ENCODE data around the gene SASH1. TPM values are rescaled to one million over a fixed set of nuclear protein-coding genes. Genes with fewer than 3 reads are reported as not detected.
"Not testable (repeated sequence)": the region's sequence is repeated elsewhere in the genome, so short reads cannot be mapped to it uniquely, and the experiment has no call there.

The SASH1 gene
- total RNA-seq, 1 donor from 2014 or later, result 118 TPM

DNA sequence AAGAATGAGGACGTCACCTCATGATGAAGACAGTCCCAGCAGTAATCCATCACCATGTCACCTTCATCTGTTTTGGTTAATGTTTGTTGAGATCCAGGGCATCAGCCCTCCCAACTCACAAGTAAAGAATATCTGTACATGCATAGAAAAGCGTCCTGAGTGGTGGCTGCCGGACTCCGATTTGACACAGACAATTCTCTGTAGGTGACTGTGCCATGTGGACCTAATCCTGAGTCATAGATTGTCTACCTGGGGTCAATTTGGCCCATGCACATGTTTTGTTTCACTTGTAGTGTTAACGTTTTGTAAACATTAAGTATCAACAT, 235.8 kb downstream of the SASH1 start:
- intact Hi-C loops (cut with DNase I), result loop anchor here (5.0 to 10.0 kb wide), 2 partner anchors 386 to 434 kb away; no protein-coding TSS in a partner anchor
- no peak for DNase-seq (ENCODE audit: low spot score)
- no peak for ATAC-seq

DNA sequence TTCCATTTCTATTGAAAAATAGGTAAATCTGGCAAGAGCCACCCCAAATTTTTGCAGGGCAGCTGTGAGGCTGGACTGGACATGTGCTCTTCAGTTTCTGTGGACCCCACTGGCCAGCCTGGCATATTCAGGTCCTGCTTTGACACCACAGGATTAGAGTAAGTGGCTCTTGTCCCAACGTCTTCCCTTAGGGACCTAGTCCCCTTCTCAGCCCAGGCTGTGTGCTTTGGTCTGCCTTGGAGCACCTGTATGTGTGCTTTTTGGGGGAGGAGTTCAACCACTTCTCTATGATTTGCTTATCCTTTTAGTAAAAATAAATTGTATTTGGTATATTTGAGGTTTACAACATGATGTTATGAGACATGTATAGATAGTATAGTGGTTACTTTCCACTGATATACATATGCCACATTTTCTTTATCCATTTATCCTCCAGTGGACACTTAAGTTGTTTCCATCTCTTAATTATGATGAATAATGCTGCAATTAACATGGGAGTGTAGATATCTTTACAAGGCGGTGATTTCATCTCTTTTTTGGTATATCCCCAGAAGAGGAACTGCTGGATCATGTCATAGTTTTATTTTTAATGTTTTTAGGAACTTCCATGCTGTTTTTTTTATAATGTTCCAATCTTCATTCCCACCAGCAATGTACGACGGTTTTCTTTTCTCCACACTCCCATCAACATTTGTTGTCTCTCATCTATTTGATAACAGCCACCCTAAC, 236.4 kb downstream of the SASH1 start:
- peak; percentile 13 for ATAC-seq
- intact Hi-C loops (cut with DNase I), result loop anchor here (5.0 to 10.0 kb wide), 2 partner anchors 386 to 433 kb away; no protein-coding TSS in a partner anchor

GRCh38 chr6:148580442-148580841, 237.8 kb downstream of the SASH1 start:
- intact Hi-C loops (cut with DNase I), result no loop called here
- DNase-seq (ENCODE audit: low spot score) (no peak), ATAC-seq (no peak)

More for the DNA sequence above, 236.4 kb downstream of the SASH1 start:
- no peak for DNase-seq (ENCODE audit: low spot score)

- ATAC-seq, result no peak
- no peak for DNase-seq (ENCODE audit: low spot score)
- intact Hi-C loops (cut with DNase I), result no loop called here
Observed at GRCh38 chr6:148583631-148584030, 241.0 kb downstream of the SASH1 start.

- intact Hi-C loops (cut with DNase I); ATAC-seq; DNase-seq (ENCODE audit: low spot score): not testable (repeated sequence)
Observed at GRCh38 chr6:148585641-148586040, 243.0 kb downstream of the SASH1 start.

DNA sequence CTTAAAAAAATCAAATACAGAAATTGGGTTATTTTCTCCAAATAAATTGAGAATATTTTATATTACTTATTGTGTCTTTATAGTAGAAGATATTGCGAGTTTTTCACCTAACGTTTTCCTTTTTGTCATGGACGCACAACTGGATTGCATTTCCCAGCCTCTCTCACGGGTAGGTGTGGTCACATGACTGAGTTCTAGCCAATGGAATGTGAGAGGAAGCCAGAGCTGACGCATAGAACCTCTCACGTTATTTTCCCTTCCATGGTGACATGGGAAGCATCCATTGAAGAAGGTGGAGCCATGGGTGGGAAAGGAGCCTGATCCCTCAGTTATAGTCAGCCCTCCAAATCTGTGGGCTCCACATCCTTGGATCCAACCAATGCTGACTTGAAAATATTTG, 248.2 kb downstream of the SASH1 start:
- intact Hi-C loops (cut with DNase I), result no loop called here
- no peak for DNase-seq (ENCODE audit: low spot score)
- no peak for ATAC-seq

- ATAC-seq (no peak), DNase-seq (ENCODE audit: low spot score) (no peak)
- intact Hi-C loops (cut with DNase I), result no loop called here
Observed at GRCh38 chr6:148591656-148592055, 249.0 kb downstream of the SASH1 start.

GRCh38 chr6:148593130-148593812, 250.6 kb downstream of the SASH1 start:
- intact Hi-C loops (cut with DNase I), result no loop called here
- DNase-seq (ENCODE audit: low spot score), result no peak
- no peak for ATAC-seq

GRCh38 chr6:148593813-148594170, 251.2 kb downstream of the SASH1 start:
- no peak for DNase-seq (ENCODE audit: low spot score)
- intact Hi-C loops (cut with DNase I), result no loop called here
- ATAC-seq, result no peak

DNA sequence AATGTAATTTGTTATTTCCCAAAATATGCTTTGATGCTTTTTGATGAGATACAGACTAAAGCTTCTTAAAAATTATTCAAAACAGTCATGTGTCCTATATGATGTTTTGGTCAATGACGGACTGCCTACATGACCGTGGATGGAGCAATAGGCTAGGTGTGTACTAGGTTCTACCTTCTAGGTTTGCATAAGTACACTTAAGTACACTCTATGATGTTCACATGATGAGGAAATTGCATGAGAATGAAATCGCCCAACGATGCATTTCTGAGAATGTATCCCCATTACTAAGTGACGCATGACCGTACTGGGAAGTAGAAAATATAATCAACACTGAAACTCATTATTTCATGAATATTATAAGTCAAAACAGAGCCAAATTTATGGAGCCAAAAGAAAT, 252.9 kb downstream of the SASH1 start:
- DNase-seq (ENCODE audit: low spot score), result no peak
- intact Hi-C loops (cut with DNase I), result no loop called here
- ATAC-seq, result no peak

GRCh38 chr6:148596891-148597455, 254.3 kb downstream of the SASH1 start:
- DNase-seq (ENCODE audit: low spot score) (no peak), ATAC-seq (no peak)
- intact Hi-C loops (cut with DNase I), result no loop called here

DNA sequence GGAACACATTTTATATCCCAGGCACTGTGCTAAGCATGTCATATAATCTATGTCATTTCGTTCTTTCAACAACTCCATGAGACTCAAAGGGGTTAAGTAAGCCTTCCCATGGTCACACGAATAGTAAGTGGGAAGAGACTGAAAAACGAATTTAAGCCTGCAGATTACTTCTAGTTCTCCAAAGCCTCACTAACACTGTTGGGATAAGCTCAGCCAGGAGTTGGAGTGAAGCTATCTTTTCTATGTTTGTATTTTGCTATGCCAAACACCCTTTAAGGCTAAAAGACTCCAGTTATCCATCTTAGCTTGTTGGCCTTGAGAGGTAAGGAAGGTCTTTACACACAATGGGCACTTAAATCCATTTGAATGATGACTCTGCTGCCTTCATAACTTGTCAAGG, 256.1 kb downstream of the SASH1 start:
- ATAC-seq, result no peak
- intact Hi-C loops (cut with DNase I), result loop anchor here (1.0 kb wide), 1 partner anchor 9 kb away; no protein-coding TSS in a partner anchor
- DNase-seq (ENCODE audit: low spot score), result no peak

GRCh38 chr6:148599967-148600426, 257.4 kb downstream of the SASH1 start:
- DNase-seq (ENCODE audit: low spot score) (no peak), ATAC-seq (no peak)
- intact Hi-C loops (cut with DNase I), result no loop called here

Data from sciatic nerve (tissue), 2 donors.